Measurements from ENCODE around the gene FRRS1. TPM values are rescaled to one million over a fixed set of nuclear protein-coding genes. Genes with fewer than 3 reads are reported as not detected.

FRRS1 gene
- total and polyA plus RNA-seq, 2 experiments from 2014 or later, result 0.34 to 6.8 TPM

GRCh38 chr1:99754055-99754626, 12.3 kb downstream of the FRRS1 start (continued):
- TF ChIP-seq REST (IDR thresholded peaks at IDR 0.05; ENCODE audit: unreplicated experiment) (no peak), CREB1 (CRISPR knock-in tag; IDR thresholded peaks at IDR 0.05; ENCODE audit: low read depth) (no peak)

- H3K27ac Mint-ChIP-seq, result no peak overlapping the region
- Histone ChIP-seq H3K4me1 (ENCODE audit: insufficient read depth) (no peaks in the 10 kb centered on the region), H3K27ac (ENCODE audit: low read depth) (no peak overlapping the region), H3F3A (replicated peaks; ENCODE audit: low read depth) (no peaks in the 10 kb centered on the region), H3K36me3 (ENCODE audit: insufficient read depth) (no peaks in the 10 kb centered on the region), H4K20me1 (replicated peaks; ENCODE audit: insufficient read depth) (no peaks in the 10 kb centered on the region), H3K79me2 (replicated peaks; ENCODE audit: insufficient read depth) (no peaks in the 10 kb centered on the region), H3K4me2 (no peak overlapping the region), H3K9me2 (ENCODE audit: insufficient read depth) (no peaks in the 10 kb centered on the region), H3K27me3 (ENCODE audit: insufficient read depth) (no peaks in the 10 kb centered on the region), H2AFZ (no peak overlapping the region), H3K4me3 (no peak overlapping the region)
- no peak overlapping the region for H3K4me3 Mint-ChIP-seq
- no peak for ATAC-seq
- H3K36me3 Mint-ChIP-seq (ENCODE audit: low read depth), result no peaks in the 10 kb centered on the region
- H3K4me1 Mint-ChIP-seq, result peaks cover 10% of the 10 kb centered on the region; the same call in 2 of the 3 replicates
- H3K27me3 Mint-ChIP-seq (ENCODE audit: insufficient read depth, low read depth, poor library complexity), result peaks cover 5% of the 10 kb centered on the region
- no peak for DNase-seq (ENCODE audit: low spot score)
- no peaks in the 10 kb centered on the region for H3K9me3 Mint-ChIP-seq
- TF ChIP-seq ZNF331 (CRISPR knock-in tag; IDR thresholded peaks at IDR 0.05; ENCODE audit: low read depth) (no peak), ZNF462 (CRISPR knock-in tag; IDR thresholded peaks at IDR 0.05) (no peak), POLR2AphosphoS5 (IDR thresholded peaks at IDR 0.05; ENCODE audit: low read depth) (no peak), REST (IDR thresholded peaks at IDR 0.05; ENCODE audit: unreplicated experiment) (no peak), ZNF114 (CRISPR knock-in tag; IDR thresholded peaks at IDR 0.05) (no peak), EZH2 (IDR thresholded peaks at IDR 0.05; ENCODE audit: low read depth, unreplicated experiment) (no peak), STAT1 (IDR thresholded peaks at IDR 0.05; ENCODE audit: unreplicated experiment) (no peak)
Measured at GRCh38 chr1:99751877-99752504, 14.4 kb downstream of the FRRS1 start.
